Measurements from ENCODE around the gene DPH6.
"Not testable (repeated sequence)": the region's sequence is repeated elsewhere in the genome, so short reads cannot be mapped to it uniquely, and the experiment has no call there.

DPH6 gene

GRCh38 chr15:35441279-35441678 is 104.7 kb downstream of the DPH6 start:
- in situ Hi-C loops (cut with MboI; ENCODE audit: low sequenced_read_pairs): not testable (repeated sequence)

DNA sequence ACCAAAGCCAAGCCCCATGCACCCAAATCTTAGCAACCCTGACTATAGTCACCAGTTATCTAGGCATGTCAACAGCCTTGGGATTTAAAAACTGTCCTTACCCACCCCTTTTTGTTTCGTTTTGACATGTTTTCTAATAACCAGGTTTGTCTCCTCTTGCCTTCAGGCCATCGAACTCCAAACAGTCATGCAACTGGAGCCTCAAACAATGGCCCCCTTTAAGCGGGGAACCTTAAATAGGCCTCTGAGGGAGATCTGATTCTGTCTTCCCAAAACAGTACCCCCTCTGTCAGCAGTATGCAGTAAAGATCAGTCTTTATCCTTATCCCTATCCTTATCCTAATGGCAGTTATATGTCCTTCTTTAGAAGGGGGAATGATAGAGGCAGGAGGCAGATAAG is 105.7 kb downstream of the DPH6 start:
- in situ Hi-C loops (cut with MboI; ENCODE audit: low sequenced_read_pairs): no loop called here

- in situ Hi-C loops (cut with MboI; ENCODE audit: low sequenced_read_pairs): no loop called here
Observed at GRCh38 chr15:35439291-35439690, 106.7 kb downstream of the DPH6 start.

DNA sequence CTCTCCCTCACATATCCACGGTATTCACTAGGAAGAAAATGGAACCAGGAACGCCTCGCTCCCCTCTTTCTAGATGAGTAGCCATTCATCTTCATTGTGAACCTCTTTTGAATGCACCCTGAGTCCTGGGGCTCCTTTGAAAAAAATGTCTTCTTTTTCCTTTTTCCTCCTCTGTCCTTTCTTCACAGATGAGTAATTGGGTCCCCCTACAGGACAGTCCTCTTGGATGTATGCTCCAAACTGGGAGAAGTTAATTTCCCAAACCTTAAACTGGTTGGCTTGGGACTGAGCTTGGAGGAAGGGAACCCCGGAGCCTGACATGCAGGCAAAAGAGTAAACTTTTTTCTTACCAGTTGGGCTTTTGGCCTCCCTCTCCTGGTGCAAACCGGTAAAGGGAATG is 108.8 kb downstream of the DPH6 start:
- in situ Hi-C loops (cut with MboI; ENCODE audit: low sequenced_read_pairs): no loop called here

GRCh38 chr15:35436422-35436821 is 109.5 kb downstream of the DPH6 start:
- in situ Hi-C loops (cut with MboI; ENCODE audit: low sequenced_read_pairs): no loop called here

- in situ Hi-C loops (cut with MboI; ENCODE audit: low sequenced_read_pairs): no loop called here
Observed at GRCh38 chr15:35431281-35431680, 114.7 kb downstream of the DPH6 start.

- in situ Hi-C loops (cut with MboI; ENCODE audit: low sequenced_read_pairs): no loop called here
Observed at GRCh38 chr15:35430301-35430700, 115.7 kb downstream of the DPH6 start.

DNA sequence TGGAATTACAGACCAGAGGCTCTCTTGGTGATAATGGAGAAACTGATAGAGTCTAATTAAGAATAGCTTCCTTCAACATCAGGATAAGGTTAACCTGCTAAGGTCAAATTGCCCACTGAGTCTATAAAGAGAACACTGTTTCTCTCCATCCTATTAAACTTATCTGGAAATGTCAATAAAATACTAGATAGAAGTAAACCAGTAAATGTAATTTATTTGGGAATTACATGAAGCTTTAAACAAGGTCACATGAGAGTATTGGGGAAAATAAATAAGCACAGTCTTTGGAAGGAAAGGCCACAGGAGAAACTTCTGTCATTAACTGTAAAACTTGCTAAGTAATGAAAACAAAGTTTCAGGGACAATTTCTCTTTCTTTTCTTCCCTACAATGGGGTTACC is 118.5 kb downstream of the DPH6 start:
- in situ Hi-C loops (cut with MboI; ENCODE audit: low sequenced_read_pairs): no loop called here

DNA sequence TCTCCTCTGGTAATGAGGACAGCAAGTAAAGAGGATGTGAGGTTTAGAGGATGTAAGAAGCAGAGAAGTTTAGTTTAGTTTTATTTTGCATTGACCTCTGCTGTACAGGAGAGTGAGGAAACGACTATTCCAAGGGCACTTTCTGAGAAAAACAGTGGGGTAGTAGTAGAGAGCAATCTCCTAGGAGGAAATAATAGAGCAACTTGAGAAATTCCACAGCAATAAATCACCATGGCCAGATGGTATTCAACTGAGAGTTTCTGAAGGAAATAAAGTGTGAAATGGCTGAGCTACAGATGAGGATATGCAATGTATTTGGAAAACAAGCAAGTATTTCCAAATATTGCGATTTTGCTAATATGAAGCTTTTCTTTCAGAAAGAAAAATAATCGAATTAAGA is 118.9 kb downstream of the DPH6 start:
- in situ Hi-C loops (cut with MboI; ENCODE audit: low sequenced_read_pairs): no loop called here

GRCh38 chr15:35410775-35411174 is 135.2 kb downstream of the DPH6 start:
- in situ Hi-C loops (cut with MboI; ENCODE audit: low sequenced_read_pairs): no loop called here

DNA sequence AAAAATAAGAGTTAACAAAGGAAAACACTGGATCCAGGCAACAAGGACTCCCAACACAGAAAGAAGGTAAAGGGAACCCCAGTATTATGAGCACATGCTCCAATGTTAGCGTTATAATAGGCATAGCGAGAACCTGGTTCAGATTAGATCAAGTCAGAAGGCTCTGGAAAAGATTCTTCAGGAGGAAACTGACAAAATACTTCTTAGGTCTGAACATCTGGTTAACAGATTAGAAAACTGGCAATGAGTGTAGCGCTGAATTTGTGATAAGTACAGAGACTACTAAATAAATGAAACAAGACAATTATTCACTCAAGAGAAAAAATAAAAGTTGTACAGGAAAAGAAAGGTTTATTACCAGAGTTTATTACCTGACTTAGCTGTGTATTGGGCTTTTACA is 146.1 kb downstream of the DPH6 start:
- in situ Hi-C loops (cut with MboI; ENCODE audit: low sequenced_read_pairs): no loop called here

- in situ Hi-C loops (cut with MboI; ENCODE audit: low sequenced_read_pairs): no loop called here
Observed at GRCh38 chr15:35397027-35397426, 148.9 kb downstream of the DPH6 start.

GRCh38 chr15:35394416-35394815 is 151.5 kb downstream of the DPH6 start:
- in situ Hi-C loops (cut with MboI; ENCODE audit: low sequenced_read_pairs): no loop called here

- in situ Hi-C loops (cut with MboI; ENCODE audit: low sequenced_read_pairs): no loop called here
Observed at GRCh38 chr15:35393398-35393797, 152.6 kb downstream of the DPH6 start.

- in situ Hi-C loops (cut with MboI; ENCODE audit: low sequenced_read_pairs): not testable (repeated sequence)
Observed at GRCh38 chr15:35391408-35391984, 154.5 kb downstream of the DPH6 start.

- in situ Hi-C loops (cut with MboI; ENCODE audit: low sequenced_read_pairs): no loop called here
Observed at GRCh38 chr15:35383506-35383905, 162.5 kb downstream of the DPH6 start.

- in situ Hi-C loops (cut with MboI; ENCODE audit: low sequenced_read_pairs): no loop called here
Observed at GRCh38 chr15:35381328-35381727, 164.6 kb downstream of the DPH6 start.

DNA sequence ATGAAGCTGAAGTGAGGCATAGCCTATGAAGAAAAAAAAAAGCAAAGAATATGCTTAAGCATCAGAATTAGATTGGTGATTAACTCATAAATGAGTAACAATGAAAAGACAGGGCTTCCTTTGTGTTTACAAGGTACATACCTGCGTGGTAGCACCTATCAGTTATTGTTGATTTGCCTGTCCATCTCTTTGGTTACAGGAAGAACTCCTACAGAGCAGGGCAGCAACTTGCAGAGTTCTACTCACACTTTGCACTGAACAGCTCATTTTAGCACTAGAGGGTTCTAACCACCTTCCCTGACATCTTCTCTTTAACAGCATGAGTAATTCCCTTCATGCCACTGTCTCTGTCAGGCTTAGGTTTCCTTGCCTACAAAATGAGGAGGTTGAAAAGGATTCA is 166.0 kb downstream of the DPH6 start:
- in situ Hi-C loops (cut with MboI; ENCODE audit: low sequenced_read_pairs): no loop called here

- in situ Hi-C loops (cut with MboI; ENCODE audit: low sequenced_read_pairs): not testable (repeated sequence)
Observed at GRCh38 chr15:35378454-35378853, 167.5 kb downstream of the DPH6 start.

- in situ Hi-C loops (cut with MboI; ENCODE audit: low sequenced_read_pairs): no loop called here
Observed at GRCh38 chr15:35376707-35377106, 169.3 kb downstream of the DPH6 start.

- in situ Hi-C loops (cut with MboI; ENCODE audit: low sequenced_read_pairs): no loop called here
Observed at GRCh38 chr15:35374661-35375060, 171.3 kb downstream of the DPH6 start.

- in situ Hi-C loops (cut with MboI; ENCODE audit: low sequenced_read_pairs): no loop called here
Observed at GRCh38 chr15:35362195-35362829, 183.7 kb downstream of the DPH6 start.

- in situ Hi-C loops (cut with MboI; ENCODE audit: low sequenced_read_pairs): no loop called here
Observed at GRCh38 chr15:35358824-35359223, 187.1 kb downstream of the DPH6 start.
